Lower leg skin (tissue), 3 donors: ENCODE results near the gene UPP2.

ENCODE experiments used
- POLR2A ChIP-seq, 2 donors: fragments of 450-650 bp; IDR thresholded peaks; one replicate each; pipeline ENCODE4 v1.6.1; 2016 to 2017; ENCODE audit warnings: antibody characterized with exemption in 2 of 2, mild to moderate bottlenecking in 1 of 2, moderate library complexity in 1 of 2
- TF ChIP-seq, protein P1 (sequence below), 3 donors: fragments of 450-650 bp; IDR thresholded peaks; one replicate each; pipeline ENCODE4 v1.5.1; 2016; ENCODE audit warnings: antibody characterized with exemption in 3 of 3, mild to moderate bottlenecking in 3 of 3, moderate library complexity in 2 of 3

- TF ChIP-seq, protein P1, sequence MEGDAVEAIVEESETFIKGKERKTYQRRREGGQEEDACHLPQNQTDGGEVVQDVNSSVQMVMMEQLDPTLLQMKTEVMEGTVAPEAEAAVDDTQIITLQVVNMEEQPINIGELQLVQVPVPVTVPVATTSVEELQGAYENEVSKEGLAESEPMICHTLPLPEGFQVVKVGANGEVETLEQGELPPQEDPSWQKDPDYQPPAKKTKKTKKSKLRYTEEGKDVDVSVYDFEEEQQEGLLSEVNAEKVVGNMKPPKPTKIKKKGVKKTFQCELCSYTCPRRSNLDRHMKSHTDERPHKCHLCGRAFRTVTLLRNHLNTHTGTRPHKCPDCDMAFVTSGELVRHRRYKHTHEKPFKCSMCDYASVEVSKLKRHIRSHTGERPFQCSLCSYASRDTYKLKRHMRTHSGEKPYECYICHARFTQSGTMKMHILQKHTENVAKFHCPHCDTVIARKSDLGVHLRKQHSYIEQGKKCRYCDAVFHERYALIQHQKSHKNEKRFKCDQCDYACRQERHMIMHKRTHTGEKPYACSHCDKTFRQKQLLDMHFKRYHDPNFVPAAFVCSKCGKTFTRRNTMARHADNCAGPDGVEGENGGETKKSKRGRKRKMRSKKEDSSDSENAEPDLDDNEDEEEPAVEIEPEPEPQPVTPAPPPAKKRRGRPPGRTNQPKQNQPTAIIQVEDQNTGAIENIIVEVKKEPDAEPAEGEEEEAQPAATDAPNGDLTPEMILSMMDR (IDR thresholded peaks at IDR 0.05), result no peak
- TF ChIP-seq POLR2A (IDR thresholded peaks at IDR 0.05), result no peak
These were observed 7.1 kb upstream of the UPP2 start for GRCh38 chr2:158094487-158095092.
